ENCODE results near the gene SDK1.
A peak's percentile ranks its signal among the peaks of the same experiment; 100 is the strongest.

SDK1 gene

DNA sequence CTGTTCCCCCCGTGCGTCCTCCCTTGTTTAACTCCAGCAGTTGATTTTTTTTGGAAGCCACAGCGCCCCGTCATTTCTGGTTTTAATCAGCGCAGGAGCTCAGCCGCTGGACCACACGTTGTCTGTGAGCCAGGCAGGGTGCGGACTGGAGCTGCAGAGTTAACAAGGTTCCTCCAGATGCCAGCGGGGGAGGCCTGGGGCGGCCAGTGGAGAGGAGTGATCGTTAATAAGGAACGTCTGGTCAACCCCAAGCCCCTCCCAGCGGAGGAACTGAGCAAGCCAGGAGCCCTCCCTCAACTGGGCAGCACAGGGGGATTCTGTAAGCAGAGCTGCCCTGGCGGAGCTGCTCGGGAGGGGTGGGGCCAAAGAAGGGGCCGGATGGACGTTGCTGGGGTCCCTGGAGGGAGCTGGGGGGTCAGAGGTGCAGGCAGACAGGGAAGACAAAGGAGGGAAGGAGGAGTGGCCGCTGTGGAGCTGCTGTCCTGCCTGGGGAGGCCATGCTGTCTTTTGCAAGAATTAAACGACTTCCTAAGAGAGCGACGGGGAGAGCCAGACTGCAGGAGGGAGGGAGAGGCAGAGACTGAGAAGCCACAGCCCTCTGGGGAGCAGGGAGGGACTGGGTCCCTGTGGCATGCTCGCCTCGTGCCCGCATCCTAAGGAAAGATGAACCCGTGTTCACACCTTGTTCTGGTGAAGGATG, 843.9 kb downstream of the SDK1 start:
- TF ChIP-seq, protein P1, sequence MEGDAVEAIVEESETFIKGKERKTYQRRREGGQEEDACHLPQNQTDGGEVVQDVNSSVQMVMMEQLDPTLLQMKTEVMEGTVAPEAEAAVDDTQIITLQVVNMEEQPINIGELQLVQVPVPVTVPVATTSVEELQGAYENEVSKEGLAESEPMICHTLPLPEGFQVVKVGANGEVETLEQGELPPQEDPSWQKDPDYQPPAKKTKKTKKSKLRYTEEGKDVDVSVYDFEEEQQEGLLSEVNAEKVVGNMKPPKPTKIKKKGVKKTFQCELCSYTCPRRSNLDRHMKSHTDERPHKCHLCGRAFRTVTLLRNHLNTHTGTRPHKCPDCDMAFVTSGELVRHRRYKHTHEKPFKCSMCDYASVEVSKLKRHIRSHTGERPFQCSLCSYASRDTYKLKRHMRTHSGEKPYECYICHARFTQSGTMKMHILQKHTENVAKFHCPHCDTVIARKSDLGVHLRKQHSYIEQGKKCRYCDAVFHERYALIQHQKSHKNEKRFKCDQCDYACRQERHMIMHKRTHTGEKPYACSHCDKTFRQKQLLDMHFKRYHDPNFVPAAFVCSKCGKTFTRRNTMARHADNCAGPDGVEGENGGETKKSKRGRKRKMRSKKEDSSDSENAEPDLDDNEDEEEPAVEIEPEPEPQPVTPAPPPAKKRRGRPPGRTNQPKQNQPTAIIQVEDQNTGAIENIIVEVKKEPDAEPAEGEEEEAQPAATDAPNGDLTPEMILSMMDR (IDR thresholded peaks at IDR 0.05) = no peak
- no peak for DNase-seq (ENCODE audit: low spot score)
- Histone ChIP-seq H3K4me3 (peak overlapping the region; percentile 53), H3K27ac (no peak overlapping the region)

DNA sequence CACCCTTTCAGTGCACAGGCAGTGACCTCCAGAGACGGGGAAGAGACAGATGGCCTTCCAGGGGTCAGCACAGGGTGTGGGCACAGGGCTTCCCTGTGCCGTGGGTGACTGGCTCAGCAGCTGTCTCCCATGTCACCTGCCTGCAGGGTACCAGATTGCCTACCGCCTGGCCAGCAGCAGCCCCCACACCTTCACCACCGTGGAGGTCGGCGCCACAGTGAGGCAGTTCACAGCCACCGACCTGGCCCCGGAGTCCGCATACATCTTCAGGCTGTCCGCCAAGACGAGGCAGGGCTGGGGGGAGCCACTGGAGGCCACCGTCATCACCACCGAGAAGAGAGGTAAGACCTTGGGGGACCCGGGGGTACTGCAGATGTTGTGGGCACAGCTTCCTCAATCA, 844.5 kb downstream of the SDK1 start:
- TF ChIP-seq, protein P1 (IDR thresholded peaks at IDR 0.05) = no peak
- DNase-seq (ENCODE audit: low spot score) = no peak
- H3K4me3 ChIP-seq = no peak overlapping the region
- no peak overlapping the region for H3K27ac ChIP-seq

DNA sequence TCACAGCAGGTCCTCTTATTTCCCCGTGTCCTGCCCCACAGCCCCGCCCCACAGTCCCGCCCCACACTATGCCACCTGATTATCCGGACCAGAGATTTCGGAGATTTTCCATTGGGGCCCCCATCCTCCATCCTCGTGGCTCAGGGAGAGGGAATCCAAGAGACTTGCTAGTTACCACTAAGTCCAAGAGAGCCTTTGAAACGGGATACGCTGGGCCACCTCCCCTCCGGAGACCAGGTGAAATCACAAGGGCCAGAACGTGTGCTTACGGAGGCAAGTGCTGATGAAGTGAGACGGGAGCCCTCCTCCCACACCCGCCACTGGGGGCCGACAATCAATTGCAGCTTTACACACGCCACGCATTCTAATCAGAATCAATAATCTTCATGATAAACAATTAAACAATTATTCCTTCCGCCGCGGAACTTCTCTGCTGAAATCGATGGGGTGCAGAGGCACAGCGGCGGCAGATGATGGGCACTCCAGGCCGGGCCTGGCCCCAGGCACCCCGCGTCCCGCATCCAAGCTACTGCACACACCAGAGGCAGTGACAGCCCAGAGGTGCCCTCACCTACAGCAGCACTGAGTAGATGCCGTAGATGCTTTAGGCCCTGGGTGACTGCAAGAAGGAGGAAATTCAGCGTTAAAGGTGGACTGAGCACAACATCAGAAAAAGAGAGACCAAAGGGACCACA, 847.0 kb downstream of the SDK1 start:
- Histone ChIP-seq H3K4me3 (no peak overlapping the region), H3K27ac (no peak overlapping the region)
- no peak for DNase-seq (ENCODE audit: low spot score)
- TF ChIP-seq, protein P1 (IDR thresholded peaks at IDR 0.05) = no peak

DNA sequence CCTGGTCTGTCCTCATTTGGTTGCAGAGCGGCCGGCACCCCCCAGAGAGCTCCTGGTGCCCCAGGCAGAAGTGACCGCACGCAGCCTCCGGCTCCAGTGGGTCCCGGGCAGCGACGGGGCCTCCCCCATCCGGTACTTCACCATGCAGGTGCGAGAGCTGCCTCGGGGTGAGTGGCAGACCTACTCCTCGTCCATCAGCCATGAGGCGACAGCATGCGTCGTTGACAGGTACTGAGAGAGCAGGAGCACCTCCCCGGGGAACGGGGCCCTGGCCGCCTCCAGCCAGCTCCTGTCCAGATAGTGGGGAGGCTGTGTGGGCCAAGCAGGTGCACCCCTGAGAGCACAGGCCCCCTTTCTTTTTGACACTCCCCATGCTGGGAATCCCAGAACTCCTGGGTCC, 848.2 kb downstream of the SDK1 start:
- DNase-seq (ENCODE audit: low spot score) = no peak
- TF ChIP-seq, protein P1 (IDR thresholded peaks at IDR 0.05) = no peak
- Histone ChIP-seq H3K4me3 (no peak overlapping the region), H3K27ac (no peak overlapping the region)

DNA sequence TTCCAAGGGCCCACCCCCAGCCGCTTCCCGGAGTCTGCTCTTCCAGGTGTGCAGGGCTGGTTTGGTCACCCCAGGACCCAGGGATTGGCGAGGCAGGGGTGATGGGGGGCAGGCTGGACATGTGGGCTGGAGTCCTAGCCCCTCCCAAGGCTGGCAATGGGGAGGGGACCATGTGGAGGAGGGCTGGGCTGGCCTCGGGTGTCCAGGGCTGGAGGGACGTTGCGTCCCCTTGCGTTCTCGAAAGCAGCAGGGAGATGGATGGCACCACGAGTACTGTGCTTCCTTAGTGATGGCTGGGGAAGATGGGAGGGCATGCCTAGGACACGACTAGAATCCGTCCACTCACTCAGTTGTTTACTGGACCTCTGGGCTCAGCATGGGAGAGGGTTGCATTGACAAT, 848.6 kb downstream of the SDK1 start:
- TF ChIP-seq, protein P1 (IDR thresholded peaks at IDR 0.05) = no peak
- DNase-seq (ENCODE audit: low spot score) = no peak
- H3K4me3 ChIP-seq = no peak overlapping the region
- no peak overlapping the region for H3K27ac ChIP-seq

DNA sequence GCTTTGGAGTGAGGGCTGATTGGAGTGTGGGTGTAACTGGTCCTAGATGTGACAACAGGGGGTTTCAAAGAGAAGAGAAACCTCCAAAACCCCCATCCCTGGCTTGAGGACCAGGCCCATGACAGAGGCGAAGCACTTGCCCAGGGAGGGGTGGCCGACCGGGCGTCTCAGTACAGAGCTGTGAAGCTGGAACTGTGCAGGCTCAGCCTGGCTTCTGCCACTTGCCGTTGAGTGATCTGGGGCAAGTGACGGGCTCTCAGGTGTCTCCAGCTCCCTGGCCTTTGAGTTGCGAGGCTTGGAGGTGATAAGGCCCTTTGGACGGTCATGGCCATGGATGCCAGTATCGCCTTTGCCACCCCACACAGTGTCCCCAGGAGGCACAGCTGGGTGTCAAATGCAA, 849.7 kb downstream of the SDK1 start:
- H3K27ac ChIP-seq = no peak overlapping the region
- DNase-seq (ENCODE audit: low spot score) = no peak
- H3K4me3 ChIP-seq = no peak overlapping the region
- TF ChIP-seq, protein P1 (IDR thresholded peaks at IDR 0.05) = no peak

DNA sequence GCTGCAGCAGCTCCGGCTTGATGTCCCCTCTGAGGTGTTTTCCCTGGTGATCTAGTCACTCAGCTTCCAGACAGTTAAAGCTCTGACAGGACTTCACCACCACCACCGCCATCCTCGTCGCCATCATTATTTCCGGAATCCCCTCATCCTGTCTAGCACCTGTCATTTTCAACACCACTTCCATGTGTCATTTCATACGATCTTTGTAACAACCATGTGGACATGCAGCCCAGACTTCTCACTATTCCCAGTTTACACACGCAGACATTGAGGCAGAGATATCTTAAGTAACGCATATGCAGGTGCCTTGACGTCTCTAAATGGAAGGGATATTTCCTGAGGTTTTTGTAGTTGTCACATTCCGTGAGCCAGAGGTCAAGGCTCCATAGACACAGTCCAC, 850.5 kb downstream of the SDK1 start:
- no peak overlapping the region for H3K4me3 ChIP-seq
- TF ChIP-seq, protein P1 (IDR thresholded peaks at IDR 0.05) = no peak
- no peak for DNase-seq (ENCODE audit: low spot score)
- H3K27ac ChIP-seq = no peak overlapping the region
